Umbilical cord (tissue), 2 donors: ENCODE measurements around the gene BPIFB3. TPM values are rescaled to one million over a fixed set of nuclear protein-coding genes. Genes with fewer than 3 reads are reported as not detected.

Experiments
- DNase-seq: peaks from one replicate; pipeline ENCODE4 v3.0.0-alpha.2; 2015; ENCODE audit warnings: low spot score
- total RNA-seq: library from RNA; depleted of rRNA; stranded (reverse); fragments of >200 nt; gene quantifications from one replicate; pipeline ENCODE4 v1.2.3, GENCODE V29; 2014; ENCODE audit warnings: low replicate concordance; ENCODE audit not compliant: insufficient read depth

BPIFB3 gene
- total RNA-seq: not detected

- no peak for DNase-seq
Observed at GRCh38 chr20:33053291-33054106, at the start of gene BPIFB3. Gene BPIFB3 (plus strand): TSS chr20:33053903. CDS start chr20:33055436, 1,533 bp downstream.

GRCh38 chr20:33004141-33004751 lies 49.5 kb upstream of the BPIFB3 start, which contains the start of gene SUN5:
Gene SUN5 (minus strand): TSS chr20:33004433. CDS start chr20:33004340, 93 bp downstream.
- DNase-seq: no peak

- DNase-seq: no peak
Observed at GRCh38 chr20:33005132-33005566, 48.6 kb upstream of the BPIFB3 start.

- no peak for DNase-seq
Observed at GRCh38 chr20:33005908-33006775, 47.6 kb upstream of the BPIFB3 start.

- DNase-seq: no peak
Observed at GRCh38 chr20:33006776-33007375, 46.8 kb upstream of the BPIFB3 start.

- no peak for DNase-seq
Observed at GRCh38 chr20:33007376-33008335, 46.0 kb upstream of the BPIFB3 start, which contains the start of gene BPIFB2. Gene BPIFB2 (plus strand): TSS chr20:33007704. CDS start chr20:33008575, 871 bp downstream.

- DNase-seq: no peak
Observed at GRCh38 chr20:33008336-33009213, 45.1 kb upstream of the BPIFB3 start.

GRCh38 chr20:33009214-33010132 lies 44.2 kb upstream of the BPIFB3 start:
- DNase-seq: no peak

- no peak for DNase-seq
Observed at GRCh38 chr20:33010133-33010504, 43.6 kb upstream of the BPIFB3 start.

- DNase-seq: no peak
Observed at GRCh38 chr20:33010674-33011449, 42.8 kb upstream of the BPIFB3 start.

GRCh38 chr20:33012327-33013189 lies 41.1 kb upstream of the BPIFB3 start:
- DNase-seq: no peak

GRCh38 chr20:33013701-33014326 lies 39.9 kb upstream of the BPIFB3 start:
- DNase-seq: no peak

- no peak for DNase-seq
Observed at GRCh38 chr20:33014336-33015113, 39.2 kb upstream of the BPIFB3 start.

- DNase-seq: no peak
Observed at GRCh38 chr20:33015114-33015484, 38.6 kb upstream of the BPIFB3 start.
